Posterior cingulate gyrus (tissue), 11 donors: ENCODE measurements around the gene AUTS2.

Source experiments
- DNase-seq, 10 donors: peaks; one replicate each; pipeline versions ENCODE4 v3.0.0 to v3.0.0-alpha.2; 2020 to 2021; ENCODE audit warnings: mixed read lengths in 3 of 10
- intact Hi-C: fragments of 100-400 bp; cut with DNase I; formaldehyde crosslinking; loops from one replicate; pipeline ENCODE4 v1.15.1; 2023

The AUTS2 gene

GRCh38 chr7:70063371-70063770, 465.1 kb downstream of the AUTS2 start:
- no peak for DNase-seq
- intact Hi-C loops, result no loop called here

DNA sequence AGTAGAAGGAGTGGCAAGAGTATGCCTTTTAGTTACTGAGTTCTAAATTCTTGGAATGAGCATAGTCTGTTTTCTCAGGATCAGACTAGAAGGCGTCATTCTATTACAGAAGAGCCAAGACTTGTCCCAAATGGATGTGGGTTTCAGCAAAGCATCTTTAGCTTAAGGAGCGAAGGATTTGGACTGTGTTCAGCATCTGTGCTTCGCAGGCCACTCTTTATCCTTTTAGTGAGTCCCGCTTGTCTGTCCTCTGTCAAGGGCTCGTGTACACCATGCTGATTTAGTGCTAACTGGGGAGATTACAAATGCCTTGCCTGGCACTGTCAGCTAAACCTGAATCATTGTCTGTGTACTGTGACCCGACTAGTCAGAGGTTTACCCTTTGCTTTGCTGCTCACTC, 465.7 kb downstream of the AUTS2 start:
- intact Hi-C loops, result no loop called here
- no peak for DNase-seq

DNA sequence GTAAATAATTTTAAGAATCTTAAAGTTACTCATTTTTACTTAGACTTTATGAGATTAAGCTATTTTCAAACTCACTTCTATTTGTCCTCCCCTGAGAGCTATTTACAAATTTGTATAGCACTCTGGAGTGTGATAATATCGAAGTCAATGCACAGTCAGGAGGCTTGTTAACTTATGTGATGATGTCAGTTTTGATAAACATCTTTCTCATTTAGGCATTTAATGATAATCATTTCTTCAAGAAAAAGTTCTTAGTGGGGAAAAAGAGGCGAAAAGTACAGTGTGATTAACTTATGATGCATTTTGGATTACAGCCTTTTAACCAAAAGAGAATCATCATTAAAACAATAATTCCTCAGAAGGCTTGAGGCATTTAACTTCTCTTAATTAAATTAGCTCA, 468.6 kb downstream of the AUTS2 start:
- intact Hi-C loops, result no loop called here

DNA sequence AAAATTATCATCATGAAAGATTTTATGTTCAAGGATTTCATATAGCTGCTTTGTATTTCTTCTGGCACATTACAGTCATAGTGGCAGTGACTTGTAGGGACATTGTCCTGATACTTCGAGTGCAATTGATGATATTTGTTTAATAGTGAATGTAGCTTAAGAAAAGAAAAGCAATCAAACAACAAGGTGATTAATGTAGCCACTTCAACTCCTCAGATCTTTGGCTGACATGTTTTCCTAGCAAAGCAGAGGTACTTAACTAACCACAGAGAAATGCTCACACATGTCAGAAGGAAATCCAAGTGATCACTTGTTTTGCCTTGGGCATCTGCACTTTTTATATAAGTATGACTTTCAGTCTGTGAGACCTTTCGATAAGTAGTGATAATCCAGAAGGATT, 470.3 kb downstream of the AUTS2 start:
- intact Hi-C loops, result no loop called here
- no peak for DNase-seq

More for the DNA sequence above, 468.6 kb downstream of the AUTS2 start:
- DNase-seq, result no peak

DNA sequence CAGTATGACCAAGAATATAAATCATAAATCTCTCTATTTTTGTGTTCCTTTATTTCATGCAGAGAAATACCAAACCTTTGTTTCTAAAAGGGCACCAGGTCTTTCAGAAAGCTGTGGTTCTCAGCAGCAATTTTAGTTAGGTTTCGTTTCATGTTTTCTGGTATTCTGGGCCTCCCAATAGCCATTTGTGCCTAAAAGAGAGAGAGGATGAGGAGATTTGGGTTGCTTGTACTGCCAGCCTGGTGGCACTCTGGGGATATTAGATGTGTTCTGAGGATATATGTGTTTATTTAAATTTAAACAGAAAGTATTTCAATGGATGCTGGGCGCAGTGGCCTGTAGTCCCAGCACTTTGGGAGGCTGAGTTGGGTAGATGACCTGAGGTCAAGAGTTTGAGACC, 471.7 kb downstream of the AUTS2 start:
- intact Hi-C loops, result no loop called here

DNA sequence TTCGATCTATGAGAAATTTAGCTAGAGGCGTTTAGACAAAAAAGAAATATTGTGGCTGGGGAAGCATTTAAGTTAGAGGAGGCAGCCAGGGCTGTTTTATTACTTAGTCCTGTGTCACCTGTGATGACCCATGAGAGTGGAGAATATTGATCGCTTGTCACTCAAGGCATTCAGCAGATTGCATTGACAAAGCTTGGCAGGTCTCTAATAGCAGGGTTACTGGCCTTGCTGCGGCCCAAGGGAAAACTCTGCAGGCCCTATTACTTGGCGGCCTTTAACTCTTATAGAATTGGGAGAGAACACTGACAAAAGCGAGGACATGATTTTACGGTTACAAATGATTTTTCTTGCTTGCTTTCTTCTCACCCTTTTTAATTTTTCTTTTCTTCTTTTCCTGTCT, 473.5 kb downstream of the AUTS2 start:
- DNase-seq, result no peak
- intact Hi-C loops, result no loop called here

More for the DNA sequence above, 471.7 kb downstream of the AUTS2 start:
- no peak for DNase-seq

GRCh38 chr7:70072220-70072619, 473.9 kb downstream of the AUTS2 start:
- intact Hi-C loops, result no loop called here
- DNase-seq, result no peak

GRCh38 chr7:70076325-70076724, 478.1 kb downstream of the AUTS2 start:
- intact Hi-C loops, result no loop called here
- DNase-seq, result no peak

GRCh38 chr7:70082099-70082611, 483.9 kb downstream of the AUTS2 start:
- no peak for DNase-seq
- intact Hi-C loops, result no loop called here

DNA sequence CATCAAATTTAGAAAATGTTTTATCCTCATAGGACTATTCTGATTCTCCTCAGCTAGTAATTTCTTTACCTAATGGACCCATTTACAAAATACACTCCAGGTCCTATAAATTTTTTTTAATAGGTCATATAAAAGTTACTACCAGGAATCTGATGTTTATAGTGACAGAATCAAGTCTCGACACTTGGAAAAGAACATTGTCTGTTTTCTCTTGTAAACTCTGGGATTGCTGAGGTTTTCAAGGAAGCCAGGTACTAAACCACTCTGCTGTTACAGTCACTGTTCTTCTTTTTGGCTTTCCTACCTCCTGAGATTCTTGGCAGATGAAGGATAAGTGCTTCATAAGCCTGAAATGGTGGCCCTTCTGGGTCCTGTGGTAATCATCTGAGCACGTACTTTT, 493.1 kb downstream of the AUTS2 start:
- intact Hi-C loops, result no loop called here
- no peak for DNase-seq

- DNase-seq, result peak in 8 of 10 donors; percentile 12 to 81 (median 28)
- intact Hi-C loops, result no loop called here
These were observed 494.3 kb downstream of the AUTS2 start for GRCh38 chr7:70092314-70093204.

GRCh38 chr7:70093205-70093904, 495.1 kb downstream of the AUTS2 start:
- intact Hi-C loops, result no loop called here

DNA sequence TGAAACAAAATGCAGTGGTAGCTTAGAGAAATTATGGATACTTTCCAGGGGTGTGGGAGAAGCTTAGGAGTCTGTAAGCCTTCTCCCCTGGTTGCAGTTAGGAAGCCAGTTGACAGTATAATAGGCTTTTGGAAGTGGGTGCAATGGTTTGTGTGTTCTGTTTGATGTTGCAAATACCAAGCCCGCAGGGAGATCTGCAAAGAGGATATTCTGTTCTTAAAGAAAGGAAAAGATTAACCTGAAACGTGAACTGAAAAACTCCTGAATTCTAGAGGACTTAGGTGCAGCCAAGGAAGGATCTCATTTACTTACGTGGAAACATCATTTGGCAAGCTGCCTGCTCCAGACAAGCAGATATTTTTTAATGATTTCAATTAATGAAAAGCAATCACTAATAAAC, 496.6 kb downstream of the AUTS2 start:
- no peak for DNase-seq
- intact Hi-C loops, result no loop called here

More at GRCh38 chr7:70093205-70093904, 495.1 kb downstream of the AUTS2 start:
- no peak for DNase-seq

DNA sequence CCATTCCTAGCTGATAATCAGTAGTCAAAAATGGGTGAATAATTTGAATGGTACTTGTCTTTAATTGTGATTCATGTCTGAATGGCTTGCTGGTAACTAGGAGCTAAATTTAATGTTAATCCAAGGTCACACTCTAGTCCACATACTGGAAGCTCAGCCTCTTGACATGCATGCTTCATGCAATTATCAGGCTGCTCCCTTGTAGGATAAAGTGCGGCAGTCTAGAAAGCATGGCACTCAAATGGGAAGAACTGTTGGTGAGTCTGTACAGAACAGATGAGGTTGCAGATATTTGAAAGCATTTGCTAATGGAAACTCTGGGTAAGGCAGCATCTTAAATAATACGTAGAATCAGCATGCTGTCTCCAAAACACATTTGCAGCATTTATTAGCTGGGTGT, 499.4 kb downstream of the AUTS2 start:
- DNase-seq, result no peak
- intact Hi-C loops, result no loop called here

DNA sequence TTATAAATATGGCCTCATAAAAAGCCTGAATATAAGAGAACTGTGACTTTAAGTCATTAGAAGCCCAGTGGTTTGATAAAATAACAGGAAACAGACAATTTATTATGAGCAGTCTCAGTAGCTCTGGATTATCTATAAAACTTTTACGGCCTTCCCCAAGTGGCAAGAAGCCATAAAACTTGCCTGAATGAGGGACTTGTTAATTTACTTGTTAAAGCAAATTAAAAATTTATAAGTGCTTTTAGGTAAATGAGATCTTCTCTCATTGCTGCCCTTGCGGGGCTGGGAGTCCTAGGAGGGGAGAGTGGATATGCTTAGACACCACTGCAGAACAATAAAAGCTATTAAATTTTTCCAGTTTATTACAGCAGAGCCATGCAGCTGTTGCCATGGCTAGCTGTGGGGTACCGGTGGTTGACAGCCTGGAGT, 499.9 kb downstream of the AUTS2 start:
- intact Hi-C loops, result no loop called here
- no peak for DNase-seq

GRCh38 chr7:70098905-70099672, 500.8 kb downstream of the AUTS2 start:
- intact Hi-C loops, result no loop called here
- no peak for DNase-seq

DNA sequence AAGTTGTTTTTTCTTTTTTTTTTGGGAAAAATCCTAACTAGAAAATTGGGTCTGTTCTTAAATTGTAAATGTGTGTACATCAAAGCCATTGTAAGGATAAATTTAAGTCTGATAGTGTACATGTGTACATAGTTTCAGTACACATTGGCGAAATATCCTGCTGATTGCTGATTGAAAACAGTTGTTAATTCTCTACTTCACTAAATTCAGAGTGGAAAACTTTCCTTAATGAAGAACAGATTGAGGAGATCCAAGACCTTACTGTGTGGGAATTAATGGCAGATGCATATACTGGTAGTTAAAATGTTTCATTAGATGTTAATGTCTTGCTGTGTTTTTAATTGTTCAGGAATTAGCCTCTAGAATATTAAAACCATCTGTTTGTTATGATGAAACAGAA, 506.0 kb downstream of the AUTS2 start:
- no peak for DNase-seq
- intact Hi-C loops, result no loop called here

DNA sequence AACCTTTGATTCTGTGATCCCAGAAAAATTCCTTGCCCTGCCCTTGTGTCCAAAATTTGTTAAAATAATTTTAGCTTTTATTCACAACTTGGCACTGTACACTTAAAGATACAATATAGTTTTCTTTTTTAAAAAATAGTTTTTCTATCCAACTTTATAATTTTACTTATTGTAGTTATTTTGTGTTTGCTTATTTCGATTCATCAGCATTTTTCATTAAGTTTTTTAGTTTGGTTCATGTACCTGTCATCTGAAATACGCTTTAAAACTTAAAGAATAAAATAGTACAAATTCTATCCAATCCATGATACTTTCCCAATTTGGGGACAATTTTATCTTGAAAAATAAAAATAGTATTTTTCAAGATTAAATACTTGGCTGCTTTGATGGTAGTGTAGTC, 514.8 kb downstream of the AUTS2 start:
- intact Hi-C loops, result no loop called here
- DNase-seq, result no peak

- DNase-seq, result no peak
- intact Hi-C loops, result no loop called here
These were observed 515.3 kb downstream of the AUTS2 start for GRCh38 chr7:70113536-70113935.

DNA sequence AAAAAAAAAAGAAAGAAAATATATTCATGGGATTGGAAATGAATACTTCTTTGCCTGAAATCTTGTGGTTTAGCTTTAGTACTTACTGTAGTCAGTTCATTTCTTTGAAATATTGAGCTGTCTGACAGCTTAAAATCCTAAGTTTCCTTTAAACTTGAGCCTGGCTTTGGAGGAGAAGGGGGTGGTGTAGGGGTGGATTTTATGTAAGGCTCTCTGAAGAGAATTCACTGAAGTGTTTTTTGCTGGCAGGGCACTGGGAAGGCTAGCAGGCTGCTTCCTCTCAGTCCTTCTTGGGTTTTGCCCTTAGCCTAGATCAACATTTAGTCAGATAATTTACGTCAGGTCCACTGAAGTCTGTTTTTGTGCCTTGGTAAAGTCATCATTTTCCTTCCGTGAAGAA, 516.5 kb downstream of the AUTS2 start:
- DNase-seq, result no peak
- intact Hi-C loops, result no loop called here

- intact Hi-C loops, result no loop called here
- no peak for DNase-seq
These were observed 518.0 kb downstream of the AUTS2 start for GRCh38 chr7:70116244-70116643.
